Kidney capillary endothelial cell (primary cell): ENCODE measurements around the gene NHERF1.

Experiments used
- DNase-seq: peaks from one replicate; pipeline ENCODE4 v3.0.0-alpha.2; 2018; ENCODE audit warnings: low spot score

NHERF1 gene

GRCh38 chr17:74749279-74750038, 1.0 kb downstream of the NHERF1 start:
- no peak for DNase-seq

- no peak for DNase-seq
Measured at GRCh38 chr17:74750039-74750326, 1.6 kb downstream of the NHERF1 start.

- no peak for DNase-seq
Measured at GRCh38 chr17:74750327-74751069, 2.1 kb downstream of the NHERF1 start.

DNA sequence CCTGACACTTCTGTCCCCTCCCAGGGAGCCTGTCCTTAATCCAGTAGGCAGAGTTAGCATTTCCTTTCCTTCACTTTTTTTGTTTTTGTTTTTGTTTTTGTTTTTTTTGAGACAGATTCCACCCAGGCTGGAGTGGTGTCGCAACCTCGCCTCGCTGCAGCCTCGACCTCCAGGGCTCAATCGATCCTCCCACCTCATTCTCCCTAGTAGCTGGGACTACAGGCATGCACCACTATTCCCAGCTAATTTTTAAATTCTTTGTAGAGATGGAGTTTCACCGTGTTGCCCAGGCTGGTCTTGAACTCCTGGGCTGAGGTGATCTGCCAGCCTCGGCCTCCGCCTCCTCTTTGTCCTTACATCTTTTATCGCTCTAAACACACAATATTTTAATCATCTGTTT, 4.0 kb downstream of the NHERF1 start:
- DNase-seq, result no peak

DNA sequence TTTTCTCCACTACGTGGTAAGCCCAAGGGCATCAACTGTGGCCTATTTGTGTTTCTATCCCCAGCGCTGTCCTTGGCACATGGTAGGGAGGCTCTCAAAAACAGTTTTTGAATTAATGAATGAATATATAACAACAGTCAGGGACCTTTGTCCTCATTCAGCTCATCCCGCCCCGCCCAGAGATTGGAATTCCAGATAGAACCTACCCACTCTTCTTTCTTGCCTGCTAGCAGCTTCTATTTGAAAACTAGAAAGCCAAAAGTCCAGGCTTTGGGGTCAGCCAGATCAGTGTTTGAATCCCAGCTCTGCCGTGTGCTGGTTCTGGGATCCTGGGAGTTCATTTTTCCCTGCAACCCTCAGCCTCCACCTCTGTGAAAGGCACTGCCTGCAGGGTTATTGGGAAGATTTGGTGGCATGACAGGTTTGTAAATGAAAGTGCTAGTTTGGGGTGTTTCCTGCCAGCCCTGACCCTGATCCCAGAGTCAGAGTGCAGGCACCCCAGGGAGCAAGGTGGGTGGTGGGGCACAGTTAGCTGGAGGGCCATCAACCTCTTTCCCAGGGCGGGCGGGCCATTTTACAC, 4.5 kb downstream of the NHERF1 start:
- no peak for DNase-seq

GRCh38 chr17:74754832-74755231, 6.4 kb downstream of the NHERF1 start:
- DNase-seq, result no peak

DNA sequence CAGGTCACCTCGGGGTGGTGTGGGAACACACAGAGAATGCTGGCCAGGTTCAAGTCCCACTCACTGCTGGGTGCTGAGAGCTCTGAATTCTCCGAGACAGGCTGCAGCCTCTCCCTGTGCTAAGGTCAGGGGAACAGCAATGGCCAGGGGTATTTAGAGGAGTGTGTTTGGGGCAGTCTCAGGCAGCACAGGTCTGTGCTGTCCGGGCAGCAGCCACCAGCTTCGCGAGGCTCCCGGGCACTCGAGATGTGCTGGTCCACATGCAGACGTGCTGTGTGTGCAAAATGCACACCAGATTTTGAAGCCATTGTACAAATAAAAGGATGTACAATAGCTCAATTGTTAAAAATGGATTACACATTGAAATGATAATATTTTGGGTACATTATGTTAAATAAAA, 7.1 kb downstream of the NHERF1 start:
- no peak for DNase-seq

- DNase-seq, result no peak
Measured at GRCh38 chr17:74756891-74757290, 8.5 kb downstream of the NHERF1 start.

DNA sequence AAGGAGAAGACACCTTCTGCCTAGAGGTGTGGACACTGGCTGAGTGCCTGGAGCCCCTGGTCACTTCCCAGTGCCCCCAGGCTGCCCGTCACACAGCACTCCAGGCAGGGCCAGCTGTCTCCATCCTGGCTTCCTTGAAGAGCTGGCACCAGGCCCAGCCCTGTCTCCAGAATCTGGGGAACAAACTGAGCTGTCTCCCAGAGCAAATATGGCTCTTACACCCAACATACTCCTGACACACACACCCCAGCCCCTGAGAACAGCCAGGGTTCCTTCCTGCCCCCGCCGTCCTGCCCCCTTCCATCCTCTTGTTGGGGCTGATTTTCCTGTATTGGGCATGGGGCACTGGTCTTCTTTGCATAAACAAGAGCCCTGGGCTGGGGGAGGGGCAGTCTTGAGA, 9.1 kb downstream of the NHERF1 start:
- DNase-seq, result no peak

- no peak for DNase-seq
Measured at GRCh38 chr17:74757931-74758847, 9.8 kb downstream of the NHERF1 start.

DNA sequence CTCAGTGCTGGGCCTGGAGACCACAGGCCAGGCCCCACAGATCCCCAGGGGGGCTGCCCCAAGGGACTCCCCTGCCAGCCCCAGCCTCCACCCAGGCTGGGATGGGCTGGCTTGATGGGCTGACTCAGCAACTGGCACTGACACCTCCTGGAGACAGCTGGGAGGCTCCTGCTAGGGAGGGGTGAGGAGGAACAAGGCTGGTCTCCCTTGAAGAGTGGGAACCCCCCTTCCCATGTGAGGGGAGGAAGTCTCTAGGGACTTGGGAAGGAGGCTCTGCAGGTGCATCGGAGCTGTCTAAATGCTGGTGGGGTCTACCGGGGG, 10.4 kb downstream of the NHERF1 start:
- DNase-seq, result no peak

DNA sequence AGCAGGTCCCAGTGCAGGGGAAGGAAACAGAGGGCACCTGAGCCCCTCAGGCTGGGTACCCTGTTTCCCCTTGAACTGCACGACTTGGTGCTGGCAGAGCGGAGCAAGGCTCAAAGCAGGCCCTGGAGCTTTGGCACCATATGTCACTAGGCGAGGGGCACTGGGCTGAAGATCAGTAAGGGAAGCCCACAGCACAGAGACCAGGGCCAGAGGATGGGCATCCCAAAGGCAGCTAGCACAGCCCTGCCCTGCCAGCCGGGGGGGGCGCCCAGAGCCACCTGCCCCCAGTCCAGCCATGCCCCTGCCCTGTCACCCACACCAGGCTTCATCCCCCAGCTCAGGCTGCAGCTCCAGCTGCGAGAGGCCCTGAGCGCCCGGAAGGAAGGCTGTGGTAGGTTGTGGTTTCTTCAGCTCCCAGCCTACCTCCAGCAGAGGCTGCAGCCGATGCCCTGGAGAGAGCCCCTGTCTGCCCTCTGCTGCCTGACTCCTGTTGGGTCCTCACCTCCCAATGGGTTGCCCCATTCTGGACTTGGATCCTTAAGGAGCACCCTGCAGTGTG, 10.9 kb downstream of the NHERF1 start:
- no peak for DNase-seq

GRCh38 chr17:74759941-74760340, 11.5 kb downstream of the NHERF1 start:
- no peak for DNase-seq

GRCh38 chr17:74760404-74761105, 12.1 kb downstream of the NHERF1 start:
- no peak for DNase-seq

- DNase-seq, result no peak
Measured at GRCh38 chr17:74761419-74761818, 13.0 kb downstream of the NHERF1 start.

DNA sequence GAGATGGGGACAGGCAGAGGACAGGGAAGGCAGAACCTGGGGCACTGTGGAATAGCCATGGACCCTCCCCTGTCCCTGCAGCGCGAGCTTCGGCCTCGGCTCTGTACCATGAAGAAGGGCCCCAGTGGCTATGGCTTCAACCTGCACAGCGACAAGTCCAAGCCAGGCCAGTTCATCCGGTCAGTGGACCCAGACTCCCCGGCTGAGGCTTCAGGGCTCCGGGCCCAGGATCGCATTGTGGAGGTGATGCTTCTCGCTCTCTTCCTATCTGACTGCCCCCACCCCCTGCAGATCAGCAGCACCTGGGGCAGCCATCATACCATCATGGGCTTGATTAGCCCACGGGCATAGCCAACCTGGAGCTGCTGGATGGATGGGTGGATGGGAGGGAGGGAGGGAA, 13.5 kb downstream of the NHERF1 start:
- no peak for DNase-seq

DNA sequence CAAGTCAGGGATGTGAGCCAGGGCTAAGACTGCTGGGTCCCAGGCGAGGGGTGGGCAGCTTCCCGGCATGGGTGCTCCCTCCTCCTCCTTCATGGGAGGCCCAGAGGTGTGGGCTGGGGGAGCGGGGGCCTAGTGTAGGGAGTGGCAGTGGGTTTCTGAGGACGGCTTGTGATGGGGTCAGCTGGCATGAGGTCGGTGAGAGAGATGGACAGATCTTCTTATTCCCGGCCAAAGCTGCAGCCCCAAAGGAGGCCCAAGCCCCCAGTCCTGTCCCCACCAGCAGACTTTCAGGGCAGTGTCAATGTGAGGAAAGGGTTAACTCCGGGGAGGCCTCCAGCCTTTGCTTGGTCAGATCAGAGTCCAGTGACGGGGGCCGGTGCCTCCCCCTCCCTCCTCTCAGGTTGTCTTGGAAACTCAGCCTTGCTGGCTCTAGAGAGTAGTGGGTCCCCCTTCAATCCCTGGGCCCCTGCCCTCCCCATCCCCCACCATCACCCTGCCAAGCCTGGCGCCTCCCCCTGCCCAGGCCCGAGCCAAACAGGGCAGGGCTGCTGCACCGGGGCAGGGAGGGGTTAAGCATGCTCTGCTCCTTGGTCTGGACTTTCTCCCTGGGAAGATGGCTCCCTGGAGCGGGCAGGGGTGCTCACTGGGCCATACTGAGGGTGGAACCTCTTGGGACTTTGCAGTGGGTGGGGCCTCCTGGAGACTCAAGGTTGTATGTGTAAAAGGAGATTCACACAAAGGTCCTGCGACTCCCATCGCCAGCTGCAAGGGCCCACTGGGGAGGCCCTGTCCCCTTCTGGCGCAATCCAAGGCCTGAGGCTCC, 15.3 kb downstream of the NHERF1 start:
- DNase-seq, result no peak

DNA sequence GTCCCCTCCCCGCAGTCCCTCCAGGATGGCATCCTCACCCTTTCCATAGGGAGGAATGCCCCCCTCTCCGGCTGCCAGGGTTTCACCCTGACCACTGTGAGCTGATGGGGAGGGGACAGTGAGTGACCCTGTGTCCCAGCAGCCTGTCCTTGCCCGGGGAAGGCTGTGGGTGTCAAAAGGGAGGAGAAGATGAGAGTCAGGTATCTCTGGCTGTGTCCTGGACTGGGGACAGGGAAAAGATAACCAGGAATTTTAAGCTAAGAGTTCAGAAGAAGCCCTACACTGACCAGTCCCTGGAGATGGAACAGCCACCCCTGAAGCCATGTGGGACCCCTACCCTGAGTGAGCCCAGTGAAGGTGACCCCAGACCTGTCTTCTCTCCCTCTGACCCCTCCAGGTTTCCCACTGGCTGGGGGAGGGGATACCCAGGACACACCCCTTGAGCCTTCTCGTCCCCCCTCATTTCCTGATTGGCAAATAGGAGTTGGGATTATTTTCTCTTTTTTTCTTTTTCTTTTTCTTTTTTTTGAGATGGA, 16.4 kb downstream of the NHERF1 start:
- DNase-seq, result no peak

DNA sequence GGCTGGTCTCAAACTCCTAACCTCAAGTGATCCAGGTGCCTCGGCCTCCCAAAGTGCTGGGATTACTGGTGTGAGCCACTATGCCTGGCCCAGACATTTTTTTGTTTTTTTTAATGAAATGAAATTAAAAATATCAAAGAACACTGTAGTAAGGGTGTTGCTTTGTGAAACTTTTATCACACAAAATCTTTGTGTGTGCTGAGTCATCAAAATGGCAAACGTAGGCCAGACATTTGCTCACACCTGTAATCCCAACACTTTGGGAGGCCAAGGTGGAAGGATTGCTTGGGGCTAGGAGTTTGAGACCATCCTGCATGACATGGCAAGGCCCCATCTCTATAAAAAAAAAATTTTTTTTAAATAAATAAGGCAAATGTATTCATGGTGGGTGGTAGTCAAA, 18.0 kb downstream of the NHERF1 start:
- no peak for DNase-seq

DNA sequence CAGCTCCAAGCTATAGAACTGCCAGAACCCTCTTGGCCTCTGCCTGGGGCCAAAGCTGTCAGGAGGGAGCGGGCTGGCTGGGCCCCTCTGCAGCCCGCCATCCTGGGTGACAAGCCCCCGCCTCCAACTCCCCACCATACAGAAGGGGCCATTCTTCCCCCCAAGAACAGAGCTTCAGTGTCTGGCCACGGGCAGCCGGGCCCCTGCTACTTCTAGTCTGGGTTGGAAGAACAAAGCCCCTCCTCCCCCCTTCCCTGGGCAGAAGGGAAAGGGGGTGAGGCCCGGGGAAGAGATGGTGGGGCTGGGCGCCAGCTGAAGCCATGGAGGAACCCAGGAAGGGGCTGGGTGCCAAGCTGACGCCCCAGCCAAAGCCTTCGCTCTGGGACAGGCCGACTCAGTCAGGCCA, 18.7 kb downstream of the NHERF1 start:
- no peak for DNase-seq
